CD4-positive, alpha-beta T cell treated with Interleukin-21 for 1 hour (primary cell): ENCODE results near the gene EPHB4.
A peak's percentile ranks its signal among the peaks of the same experiment; 100 is the strongest.
"Not testable (repeated sequence)": the region's sequence is repeated elsewhere in the genome, so short reads cannot be mapped to it uniquely, and the experiment has no call there.

Source experiments
- DNase-seq: peaks from one replicate; pipeline ENCODE4 v3.0.0-alpha.2; 2020

Gene EPHB4

GRCh38 chr7:100819586-100819985 lies 7.7 kb downstream of the EPHB4 start:
- DNase-seq = no peak

GRCh38 chr7:100818825-100819224 lies 8.5 kb downstream of the EPHB4 start:
- DNase-seq = no peak

- no peak for DNase-seq
These were observed 9.0 kb downstream of the EPHB4 start for GRCh38 chr7:100818366-100818765.

- DNase-seq = no peak
These were observed 10.2 kb downstream of the EPHB4 start for GRCh38 chr7:100817097-100817496.

GRCh38 chr7:100816515-100816914 lies 10.8 kb downstream of the EPHB4 start:
- not testable (repeated sequence) for DNase-seq

GRCh38 chr7:100812729-100813128 lies 14.6 kb downstream of the EPHB4 start:
- DNase-seq = no peak

- no peak for DNase-seq
These were observed 15.8 kb downstream of the EPHB4 start for GRCh38 chr7:100811480-100811879.

GRCh38 chr7:100808354-100808875 lies 18.9 kb downstream of the EPHB4 start:
- no peak for DNase-seq

GRCh38 chr7:100806883-100807282 lies 20.4 kb downstream of the EPHB4 start:
- not testable (repeated sequence) for DNase-seq

- no peak for DNase-seq
These were observed 21.0 kb downstream of the EPHB4 start for GRCh38 chr7:100806276-100806675.

GRCh38 chr7:100804681-100805431 lies 22.5 kb downstream of the EPHB4 start:
- DNase-seq = no peak

- DNase-seq = peak; percentile 63
These were observed 23.7 kb downstream of the EPHB4 start for GRCh38 chr7:100803398-100804161.

GRCh38 chr7:100802951-100803350 lies 24.4 kb downstream of the EPHB4 start:
- DNase-seq = no peak

GRCh38 chr7:100801833-100802568 lies 25.3 kb downstream of the EPHB4 start:
- DNase-seq = no peak

- DNase-seq = peak; percentile 54
These were observed 28.1 kb downstream of the EPHB4 start for GRCh38 chr7:100799037-100799896.

- no peak for DNase-seq
These were observed 32.6 kb downstream of the EPHB4 start for GRCh38 chr7:100794741-100795140.

GRCh38 chr7:100793806-100794660 lies 33.3 kb downstream of the EPHB4 start:
- DNase-seq = no peak

GRCh38 chr7:100791881-100792666 lies 35.2 kb downstream of the EPHB4 start:
- DNase-seq = no peak

GRCh38 chr7:100789055-100789454 lies 38.3 kb downstream of the EPHB4 start:
- no peak for DNase-seq

GRCh38 chr7:100786323-100786722 lies 41.0 kb downstream of the EPHB4 start:
- no peak for DNase-seq
